Common myeloid progenitor, CD34-positive (primary cell): ENCODE measurements around the gene SDK1.
A peak's percentile ranks its signal among the peaks of the same experiment; 100 is the strongest.

Source experiments
- CTCF ChIA-PET: fragments of 350-600 bp; sonication (Branson Sonifier 250); formaldehyde crosslinking; loops from one replicate; lab custom pipeline; 2021; ENCODE audit warnings: antibody characterized with exemption; lab: Charles Lee
- POLR2A ChIA-PET: fragments of 350-600 bp; sonication (Branson Sonifier 250); formaldehyde crosslinking; loops from one replicate; lab custom pipeline; 2021; ENCODE audit warnings: antibody characterized with exemption; lab: Charles Lee
- DNase-seq, 3 donors: peaks; one replicate each; pipeline versions ENCODE4 v3.0.0 to v3.0.0-alpha.2; 2013
- H3K27ac ChIP-seq, 2 experiments: 1 replicate in 1 of 2; 2 replicates in 1 of 2; pipeline ENCODE4 v1.7.0; 2013; ENCODE audit warnings: inconsistent platforms in 2 of 2, low read length in 2 of 2, mild to moderate bottlenecking in 2 of 2, low read depth in 1 of 2, moderate library complexity in 1 of 2; ENCODE audit not compliant: severe bottlenecking in 2 of 2, insufficient read depth in 1 of 2, poor library complexity in 1 of 2
- H3K27me3 ChIP-seq, 5 experiments: replicated peaks in 2 of 5; 1 replicate in 3 of 5; 2 replicates in 2 of 5; pipeline versions ENCODE4 v1.6.1 to v1.7.0; 2013; ENCODE audit warnings: low read length in 4 of 5, mild to moderate bottlenecking in 2 of 5, moderate library complexity in 2 of 5, inconsistent platforms in 1 of 5; ENCODE audit not compliant: insufficient read depth in 5 of 5, control insufficient read depth in 4 of 5
- H3K36me3 ChIP-seq, 4 experiments: 1 replicate in 2 of 4; 2 replicates in 2 of 4; pipeline versions ENCODE4 v1.6.1 to v1.7.0; 2013; ENCODE audit warnings: low read length in 3 of 4, control low read depth in 1 of 4, mild to moderate bottlenecking in 1 of 4; ENCODE audit not compliant: control insufficient read depth in 4 of 4, insufficient read depth in 4 of 4
- H3K4me1 ChIP-seq, 4 experiments: 1 replicate in 3 of 4; 2 replicates in 1 of 4; pipeline versions ENCODE4 v1.6.1 to v1.7.1; 2013; ENCODE audit warnings: low read length in 3 of 4, mild to moderate bottlenecking in 3 of 4, control low read depth in 1 of 4, inconsistent platforms in 1 of 4, moderate library complexity in 1 of 4; ENCODE audit not compliant: control insufficient read depth in 4 of 4, insufficient read depth in 4 of 4; ENCODE audit errors: control extremely low read depth in 1 of 4
- H3K4me3 ChIP-seq, 7 experiments: 1 replicate in 4 of 7; 2 replicates in 3 of 7; pipeline versions ENCODE4 v1.5.1 to v1.7.0; 2013; ENCODE audit warnings: mild to moderate bottlenecking in 7 of 7, low read length in 6 of 7, moderate library complexity in 6 of 7, inconsistent platforms in 2 of 7, low read depth in 2 of 7, control low read depth in 1 of 7; ENCODE audit not compliant: insufficient read depth in 4 of 7, control insufficient read depth in 1 of 7; ENCODE audit errors: extremely low read depth in 1 of 7
- H3K9me3 ChIP-seq, 5 experiments: 1 replicate in 4 of 5; 2 replicates in 1 of 5; pipeline versions ENCODE4 v1.6.1 to v1.7.1; 2013; ENCODE audit warnings: low read length in 4 of 5, mild to moderate bottlenecking in 2 of 5, inconsistent platforms in 1 of 5, low read depth in 1 of 5, moderate library complexity in 1 of 5; ENCODE audit not compliant: control insufficient read depth in 4 of 5, insufficient read depth in 2 of 5; ENCODE audit errors: control extremely low read depth in 1 of 5
- WGBS: methylation state at CpG from one replicate; pipeline ENCODE4 v1.1.5; 2013; ENCODE audit not compliant: insufficient coverage; 5-methylcytosine and 5-hydroxymethylcytosine counted together

The SDK1 gene

DNA sequence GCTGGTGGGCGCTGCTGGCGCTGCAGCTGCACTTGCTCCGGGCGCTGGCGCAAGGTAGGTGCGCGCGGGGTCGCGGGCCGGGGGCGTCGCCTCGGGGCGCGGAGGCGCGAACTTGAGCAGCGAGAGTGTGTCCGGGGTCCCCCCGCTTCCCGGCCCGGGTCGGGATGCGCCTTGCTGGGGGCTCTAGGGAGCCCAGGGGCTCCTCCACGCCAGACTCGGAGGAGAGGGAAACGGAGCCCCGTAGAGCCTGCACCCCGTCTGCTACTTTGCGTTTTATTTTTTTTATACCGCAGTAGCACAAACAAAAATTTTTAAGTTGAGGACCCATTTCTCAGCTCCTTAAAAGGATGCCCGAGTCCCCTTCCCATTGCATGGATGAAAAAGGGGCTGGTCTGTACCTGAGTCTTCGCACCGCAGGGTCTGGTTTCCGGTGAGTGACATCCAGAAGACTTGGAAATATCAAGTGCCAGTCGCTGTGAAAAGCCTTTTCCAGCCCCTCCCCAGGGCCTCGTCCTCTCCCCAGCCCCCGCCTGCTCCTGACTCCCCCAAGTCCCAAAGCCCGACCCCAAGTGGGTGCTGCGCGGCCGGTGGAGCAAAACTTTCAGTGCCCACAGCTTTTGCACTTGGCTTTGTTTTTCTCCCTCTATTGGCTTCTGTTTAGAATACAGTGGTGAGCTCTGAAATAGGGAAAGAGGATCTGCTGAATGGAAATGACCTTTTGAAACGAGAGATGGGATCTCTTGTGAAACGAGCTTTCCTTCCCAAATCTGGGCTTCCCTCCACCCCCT, 973 bp downstream of the SDK1 start:
- under 1% methylated on average over 36 of the region's 45 CpGs for WGBS
- H3K36me3 ChIP-seq, result no peaks in the 10 kb centered on the region
- CTCF ChIA-PET, result interaction anchor here (0.6 to 1.5 kb wide), 6 partner anchors 10 to 547 kb away, joined by 3 to 5 read pairs (median 4); no protein-coding TSS in a partner anchor
- DNase-seq, result peak; percentile 39 to 63 (median 56)
- no peaks in the 10 kb centered on the region for H3K9me3 ChIP-seq
- H3K27ac ChIP-seq, result no peak overlapping the region
- peak overlapping the region; percentile 26 to 71 (median 57) for H3K4me3 ChIP-seq
- H3K4me1 ChIP-seq, result peaks cover 0 to 18% (median 16%) of the 10 kb centered on the region in 4 experiments
- peaks cover 6 to 41% (median 15%) of the 10 kb centered on the region in 5 experiments for H3K27me3 ChIP-seq
- POLR2A ChIA-PET, result no interaction called here

DNA sequence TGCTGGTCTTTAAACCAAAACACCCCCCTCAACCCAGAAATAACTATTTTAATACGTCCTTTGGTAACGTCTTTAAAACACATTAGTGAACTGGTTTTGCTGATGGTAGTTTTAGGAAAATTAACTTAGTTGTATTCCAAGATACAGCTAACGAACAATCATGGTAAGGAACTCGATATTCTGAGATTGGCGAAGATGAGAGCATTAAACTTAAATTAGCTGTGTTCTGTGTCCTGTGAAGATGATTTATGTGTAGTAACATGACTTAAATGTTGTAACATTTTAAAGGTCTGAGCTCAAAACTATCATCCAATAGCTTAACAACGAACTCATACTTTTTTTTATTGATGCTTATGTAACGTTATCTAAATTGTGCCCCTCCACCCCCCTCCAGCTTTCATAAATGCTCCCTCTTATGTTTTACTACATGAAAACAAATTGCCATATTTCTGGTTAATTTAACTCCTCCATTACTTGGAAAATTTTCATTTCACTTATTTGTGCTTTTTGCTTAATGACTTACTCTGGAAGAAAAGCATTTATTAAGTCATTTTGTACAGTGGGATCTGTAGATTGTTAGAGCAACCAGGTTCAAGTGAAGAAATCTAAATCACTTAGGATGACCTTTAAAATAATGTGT, 1.7 kb downstream of the SDK1 start:
- POLR2A ChIA-PET, result no interaction called here
- Histone ChIP-seq H3K9me3 (no peaks in the 10 kb centered on the region), H3K27me3 (peaks cover 6 to 41% (median 15%) of the 10 kb centered on the region in 5 experiments), H3K4me3 (peak overlapping the region in 1 of 7 experiments; percentile 61), H3K36me3 (no peaks in the 10 kb centered on the region), H3K4me1 (peaks cover 0 to 18% (median 16%) of the 10 kb centered on the region in 4 experiments), H3K27ac (no peak overlapping the region)
- DNase-seq, result peak in 1 of 3 donors; percentile 19
- CTCF ChIA-PET, result interaction anchor here (0.6 to 1.5 kb wide), 3 partner anchors 13 to 548 kb away, joined by 3 to 5 read pairs (median 5); no protein-coding TSS in a partner anchor
- 86% methylated on average over 1 of the region's 7 CpGs for WGBS

DNA sequence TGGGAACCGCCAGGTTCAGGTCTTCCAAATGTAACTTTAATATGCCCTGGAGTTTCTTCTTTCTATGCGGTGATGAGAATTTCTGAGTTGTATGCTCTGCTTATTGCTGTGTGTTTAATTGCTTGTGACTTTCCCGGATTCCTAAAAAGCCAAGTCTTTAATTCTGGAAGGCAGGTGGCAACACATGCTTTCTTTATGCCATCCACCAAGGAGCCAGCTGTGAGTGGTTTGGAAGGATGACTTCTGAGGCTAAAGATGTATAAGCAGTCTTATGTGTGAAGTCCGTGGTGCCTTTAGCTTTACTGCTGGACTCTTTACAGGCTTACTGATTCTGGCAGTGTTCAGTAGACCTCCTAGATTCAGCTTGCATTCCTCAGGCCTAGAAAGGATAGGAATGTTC, 3.1 kb downstream of the SDK1 start:
- Histone ChIP-seq H3K4me3 (no peak overlapping the region), H3K27me3 (peaks cover 6 to 38% (median 12%) of the 10 kb centered on the region in 5 experiments), H3K36me3 (no peaks in the 10 kb centered on the region), H3K27ac (no peak overlapping the region), H3K4me1 (peaks cover 0 to 18% (median 16%) of the 10 kb centered on the region in 4 experiments), H3K9me3 (no peaks in the 10 kb centered on the region)
- ChIA-PET POLR2A (interaction anchor here (1.3 kb wide), 1 partner anchor 14 kb away, joined by 4 read pairs; no protein-coding TSS in a partner anchor), CTCF (no interaction called here)
- WGBS, result no CpG with 5 or more reads among the region's 4 CpGs
- DNase-seq, result no peak

DNA sequence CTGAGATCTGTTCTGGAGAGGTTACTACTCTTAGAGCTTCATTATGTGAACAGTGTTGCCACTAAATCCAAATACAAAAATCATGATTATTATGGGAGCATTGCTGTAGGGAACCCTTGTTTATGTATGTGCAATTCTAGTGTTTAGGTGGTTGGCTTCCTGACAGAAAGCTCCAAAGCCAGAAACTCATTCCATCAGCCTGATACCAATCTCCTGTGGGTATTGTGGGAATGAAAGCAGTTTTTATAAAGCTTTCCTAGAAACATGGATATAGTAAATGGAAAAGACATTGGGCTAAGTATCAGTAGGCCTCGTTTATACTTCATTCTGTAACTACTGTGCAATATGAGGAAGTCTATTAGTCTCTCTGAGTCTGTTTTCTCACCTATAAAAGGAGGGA, 6.4 kb downstream of the SDK1 start:
- Histone ChIP-seq H3K4me1 (peaks cover 0 to 2% (median 0%) of the 10 kb centered on the region in 4 experiments), H3K27ac (no peak overlapping the region), H3K36me3 (no peaks in the 10 kb centered on the region), H3K27me3 (peaks cover 5 to 23% (median 10%) of the 10 kb centered on the region in 5 experiments), H3K4me3 (no peak overlapping the region), H3K9me3 (no peaks in the 10 kb centered on the region)
- no CpG with 5 or more reads among the region's 1 CpG for WGBS
- ChIA-PET POLR2A (no interaction called here), CTCF (interaction anchor here (1.3 kb wide), 1 partner anchor 11 kb away, joined by 4 read pairs; no protein-coding TSS in a partner anchor)
- DNase-seq, result no peak

DNA sequence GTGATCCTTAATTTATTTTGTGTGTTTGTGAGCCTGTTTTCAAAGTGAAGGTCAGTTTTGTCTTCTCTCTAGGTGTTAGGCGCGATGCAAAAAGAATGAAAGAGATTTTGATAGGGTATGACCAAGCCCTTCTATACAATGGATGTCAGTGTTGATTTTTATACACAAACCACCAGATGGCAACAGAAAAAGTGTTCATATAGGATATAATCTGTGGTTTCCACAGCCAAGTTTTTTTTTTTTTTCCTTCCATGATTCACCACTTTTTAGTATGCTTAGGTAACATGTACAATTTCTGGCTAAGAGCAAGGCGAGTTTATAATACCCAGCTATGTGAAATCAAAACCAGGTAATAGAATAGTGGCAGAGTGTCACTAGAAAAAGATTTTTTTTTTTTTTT, 8.1 kb downstream of the SDK1 start:
- Histone ChIP-seq H3K27me3 (peaks cover 0 to 8% (median 8%) of the 10 kb centered on the region in 5 experiments), H3K36me3 (no peaks in the 10 kb centered on the region), H3K4me3 (no peak overlapping the region), H3K27ac (no peak overlapping the region), H3K4me1 (no peaks in the 10 kb centered on the region), H3K9me3 (no peaks in the 10 kb centered on the region)
- CTCF ChIA-PET, result interaction anchor here (0.7 kb wide), 1 partner anchor 49 kb away, joined by 3 read pairs; no protein-coding TSS in a partner anchor
- no CpG with 5 or more reads among the region's 3 CpGs for WGBS
- POLR2A ChIA-PET, result no interaction called here
- DNase-seq, result peak; percentile 40 to 76 (median 69)

DNA sequence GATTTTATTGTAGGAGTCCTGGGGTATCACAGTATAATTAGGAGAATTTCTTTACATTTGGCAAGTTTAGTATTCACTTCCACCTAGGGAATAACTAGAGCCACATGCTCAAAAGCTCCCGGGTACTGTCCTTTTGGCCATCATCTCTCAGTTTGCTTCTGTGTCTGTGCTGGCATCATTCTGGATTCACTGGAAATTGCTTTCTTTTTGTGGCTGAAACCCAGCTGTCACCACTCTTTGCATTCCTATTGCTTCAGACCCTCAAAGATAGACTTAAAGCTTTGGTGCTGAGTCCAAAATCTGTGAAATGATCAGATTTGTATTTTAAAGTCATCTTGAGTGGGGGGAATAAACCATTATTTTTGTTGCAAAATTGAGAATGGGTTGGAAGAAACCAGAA, 8.9 kb downstream of the SDK1 start:
- H3K4me1 ChIP-seq, result no peaks in the 10 kb centered on the region
- WGBS, result 91% methylated on average over 1 of the region's 1 CpG
- H3K27ac ChIP-seq, result no peak overlapping the region
- DNase-seq, result no peak
- ChIA-PET CTCF (interaction anchor here (0.7 kb wide), 1 partner anchor 9 kb away, joined by 3 read pairs; no protein-coding TSS in a partner anchor), POLR2A (no interaction called here)
- no peaks in the 10 kb centered on the region for H3K36me3 ChIP-seq
- H3K9me3 ChIP-seq, result no peaks in the 10 kb centered on the region
- H3K27me3 ChIP-seq, result peaks cover 0 to 6% (median 0%) of the 10 kb centered on the region in 5 experiments
- no peak overlapping the region for H3K4me3 ChIP-seq
